Activated gamma-delta T cell treated with Interleukin-2 at 50 U/mL for 16 hours (primary cell): ENCODE results near the gene MRNIP.

ENCODE experiments used
- DNase-seq: peaks from one replicate; pipeline ENCODE4 v3.0.0-alpha.2; 2020

Gene MRNIP

DNA sequence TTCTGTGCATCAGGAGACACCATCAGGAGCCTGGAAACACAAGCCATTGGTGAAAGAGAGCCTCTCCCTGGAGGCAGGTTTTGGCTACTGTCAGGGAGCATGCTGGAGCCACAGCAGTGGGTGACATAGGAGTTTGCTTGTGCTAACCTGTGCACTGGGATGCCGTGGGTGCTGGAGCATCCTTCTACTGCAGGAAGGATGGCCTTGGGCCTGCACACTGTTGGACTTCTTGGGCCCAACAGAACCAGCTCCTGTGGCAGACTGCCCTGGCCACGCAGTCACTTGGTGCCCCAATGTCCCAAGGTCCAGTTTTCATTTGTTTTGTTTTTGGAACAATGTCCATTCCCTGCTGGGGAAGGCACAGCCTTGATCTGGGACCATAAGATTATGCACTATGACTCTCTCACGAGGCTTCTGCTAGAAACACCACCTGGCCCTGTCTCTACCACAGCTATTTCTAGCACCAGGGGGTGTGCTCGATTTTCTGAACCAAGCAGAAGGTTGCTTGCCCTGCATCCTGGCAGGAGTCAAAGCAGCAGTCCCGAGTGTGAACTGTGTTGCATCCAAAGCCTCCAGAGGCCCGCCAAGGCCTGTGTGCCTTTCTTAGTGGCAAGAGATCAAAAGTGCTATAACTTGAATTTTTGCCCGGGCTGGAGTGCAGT, 70.3 kb downstream of the MRNIP start:
- DNase-seq: no peak
